HG03280 (cell line): ENCODE results near the gene LRBA.
"Not testable (repeated sequence)": the region's sequence is repeated elsewhere in the genome, so short reads cannot be mapped to it uniquely, and the experiment has no call there.

Experiments used
- ATAC-seq: cut with Tn5 transposase; IDR thresholded peaks from one replicate; pipeline ENCODE4 v1.9.1; 2021; ENCODE audit warnings: mild to moderate bottlenecking, moderate library complexity; ENCODE audit not compliant: unreplicated experiment

Gene LRBA

GRCh38 chr4:150750824-150751223, 264.3 kb downstream of the LRBA start:
- no peak for ATAC-seq

GRCh38 chr4:150746156-150746555, 268.9 kb downstream of the LRBA start:
- ATAC-seq: no peak

GRCh38 chr4:150744570-150744969, 270.5 kb downstream of the LRBA start:
- ATAC-seq: no peak

GRCh38 chr4:150743564-150744342, 271.3 kb downstream of the LRBA start:
- no peak for ATAC-seq

GRCh38 chr4:150742930-150743329, 272.2 kb downstream of the LRBA start:
- not testable (repeated sequence) for ATAC-seq

GRCh38 chr4:150739591-150739990, 275.5 kb downstream of the LRBA start:
- ATAC-seq: no peak

- no peak for ATAC-seq
Measured at GRCh38 chr4:150725957-150726523, 289.0 kb downstream of the LRBA start.

- no peak for ATAC-seq
Measured at GRCh38 chr4:150723727-150724411, 291.2 kb downstream of the LRBA start.

GRCh38 chr4:150722908-150723362, 292.1 kb downstream of the LRBA start:
- no peak for ATAC-seq

GRCh38 chr4:150720973-150721518, 294.0 kb downstream of the LRBA start:
- no peak for ATAC-seq

- ATAC-seq: no peak
Measured at GRCh38 chr4:150717952-150718351, 297.1 kb downstream of the LRBA start.

GRCh38 chr4:150714462-150715438, 300.3 kb downstream of the LRBA start:
- no peak for ATAC-seq

- no peak for ATAC-seq
Measured at GRCh38 chr4:150713251-150713650, 301.8 kb downstream of the LRBA start.

GRCh38 chr4:150710770-150711375, 304.2 kb downstream of the LRBA start:
- ATAC-seq: no peak

GRCh38 chr4:150708004-150708403, 307.1 kb downstream of the LRBA start:
- no peak for ATAC-seq

GRCh38 chr4:150699599-150699998, 315.5 kb downstream of the LRBA start:
- no peak for ATAC-seq

GRCh38 chr4:150695162-150695561, 319.9 kb downstream of the LRBA start:
- no peak for ATAC-seq

- ATAC-seq: no peak
Measured at GRCh38 chr4:150694438-150694837, 320.6 kb downstream of the LRBA start.

GRCh38 chr4:150683775-150684350, 331.2 kb downstream of the LRBA start:
- no peak for ATAC-seq

- no peak for ATAC-seq
Measured at GRCh38 chr4:150682126-150682525, 333.0 kb downstream of the LRBA start.
